Right lobe of liver (tissue), 6 donors: ENCODE data around the gene PCGF5. TPM values are rescaled to one million over a fixed set of nuclear protein-coding genes. Genes with fewer than 3 reads are reported as not detected.

Experiments used
- ATAC-seq, 4 donors: fragments of 200-7000 bp; cut with Tn5 transposase; one replicate each; pipeline ENCODE4 v1.9.1; 2020; ENCODE audit warnings: mild to moderate bottlenecking in 4 of 4, moderate library complexity in 4 of 4
- DNase-seq, 3 donors: peaks; one replicate each; pipeline ENCODE4 v3.0.0-alpha.2; 2020
- H3K27ac ChIP-seq, 3 donors: fragments of 200-600 bp; one replicate each; pipeline ENCODE4 v1.8.0; 2022
- H3K27me3 ChIP-seq, 2 donors: fragments of 200-600 bp; one replicate each; pipeline ENCODE4 v1.8.0; 2022
- H3K36me3 ChIP-seq, 4 donors: fragments of 200-600 bp; sonication (generic) in 1 of 4; one replicate each; pipeline versions ENCODE4 v1.5.1 to v1.8.0; 2017 to 2022; ENCODE audit warnings: control low read depth in 1 of 4
- H3K4me1 ChIP-seq, 4 donors: fragments of 200-600 bp; sonication (generic) in 1 of 4; one replicate each; pipeline versions ENCODE4 v1.5.1 to v1.8.0; 2017 to 2022; ENCODE audit warnings: control low read depth in 1 of 4
- H3K4me3 ChIP-seq, 3 donors: fragments of 200-600 bp; one replicate each; pipeline ENCODE4 v1.8.0; 2022
- H3K9me3 ChIP-seq, 4 donors: fragments of 200-600 bp; sonication (generic) in 1 of 4; one replicate each; pipeline versions ENCODE4 v1.5.1 to v1.8.0; 2017 to 2022; ENCODE audit warnings: control low read depth in 1 of 4
- CTCF ChIP-seq, 4 donors: fragments of 200-600 bp in 3 of 4; fragments of 450-650 bp in 1 of 4; IDR thresholded peaks; one replicate each; pipeline versions ENCODE4 v1.5.1 to v1.8.0; 2016 to 2022; ENCODE audit warnings: antibody characterized with exemption in 4 of 4, mild to moderate bottlenecking in 2 of 4
- POLR2A ChIP-seq: fragments of 450-650 bp; IDR thresholded peaks from one replicate; pipeline ENCODE4 v1.6.1; 2017; ENCODE audit warnings: antibody characterized with exemption, mild to moderate bottlenecking
- WGBS: methylation state at CpG from one replicate; pipeline ENCODE4 v1.1.6; 2018; ENCODE audit warnings: low coverage, low lambda C conversion rate; ENCODE audit not compliant: insufficient coverage; ENCODE audit errors: missing lambda C conversion rate; 5-methylcytosine and 5-hydroxymethylcytosine counted together
- intact Hi-C, 2 donors: fragments of 100-400 bp; cut with DNase I; formaldehyde crosslinking; loops; one replicate each; pipeline versions ENCODE4 v1.11.2 to v1.14.1; 2022
- total RNA-seq, 6 experiments: library from RNA; depleted of rRNA in 2 of 6; stranded (reverse); fragments of >200 nt in 2 of 6; fragmentation: NEBNext Ultra II Directional in 3 of 6; extraction: Animal tissue kit (Norgen Biotek cat#: 25700) in 3 of 6; gene quantifications; one replicate each; pipeline versions ENCODE4 v1.1.0 to v1.2.4, GENCODE V29; 2016 to 2023
- donor health status: DM: no; HTN: yes; CAD: no.
- donor health status: DM: no; HTN: no; CAD: no.
- donor health status: DM: no; HTN: no; CAD: no.
- donor health status: DM: no; HTN: yes; CAD: no.
- donor health status: DM: no; HTN: yes; CAD: no.

Gene PCGF5
- total RNA-seq, 6 experiments from 2014 or later, result 25.6 to 30.9 (median 30.0) TPM

GRCh38 chr10:91220954-91221675 lies 652 bp downstream of the PCGF5 start:
- peak; percentile 29 to 46 (median 42) for ATAC-seq
- peak overlapping the region; percentile 89 to 94 (median 94) for H3K27ac ChIP-seq
- no peaks in the 10 kb centered on the region for H3K27me3 ChIP-seq
- peak overlapping the region; percentile 69 to 94 (median 85) for H3K4me3 ChIP-seq
- peaks cover 0 to 17% (median 8%) of the 10 kb centered on the region in 4 donors for H3K4me1 ChIP-seq
- intact Hi-C loops, result loop anchor here in 1 of 2 donors (10.0 kb wide), 1 partner anchor 56 kb away; no protein-coding TSS in a partner anchor
- H3K36me3 ChIP-seq, result no peaks in the 10 kb centered on the region
- no peaks in the 10 kb centered on the region for H3K9me3 ChIP-seq
- DNase-seq, result peak in 2 of 3 donors; percentile 37 to 55
- TF ChIP-seq CTCF (IDR thresholded peaks at IDR 0.05) (no peak), POLR2A (no peak)
- WGBS, result 8% methylated on average over 10 of the region's 40 CpGs

DNA sequence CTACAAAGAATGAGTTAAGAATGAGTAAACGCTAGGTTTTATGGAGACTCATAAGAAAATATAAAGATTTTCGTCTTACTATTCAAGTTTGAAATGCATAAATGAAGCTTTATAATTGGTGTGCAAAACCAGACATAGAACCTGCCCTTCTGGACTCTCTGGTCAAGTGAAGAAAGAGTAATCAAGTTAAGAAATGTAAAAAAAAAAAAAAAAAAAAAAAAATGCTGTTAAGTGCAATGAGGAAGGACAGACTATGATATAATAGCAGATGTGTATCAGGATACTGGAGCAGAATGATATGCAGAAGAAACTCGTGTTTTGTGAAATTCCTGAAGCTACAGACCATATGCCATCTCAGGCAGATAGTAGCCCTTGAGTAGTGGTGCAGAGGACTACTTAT lies 5.6 kb downstream of the PCGF5 start:
- no peaks in the 10 kb centered on the region for H3K9me3 ChIP-seq
- H3K27me3 ChIP-seq, result no peaks in the 10 kb centered on the region
- H3K27ac ChIP-seq, result no peak overlapping the region
- ATAC-seq, result no peak
- H3K4me1 ChIP-seq, result peaks cover 0 to 8% (median 3%) of the 10 kb centered on the region in 4 donors
- intact Hi-C loops, result loop anchor here in 1 of 2 donors (10.0 kb wide), 1 partner anchor 61 kb away; no protein-coding TSS in a partner anchor
- peaks cover 0 to 4% (median 0%) of the 10 kb centered on the region in 4 donors for H3K36me3 ChIP-seq
- DNase-seq, result no peak
- TF ChIP-seq CTCF (IDR thresholded peaks at IDR 0.05) (no peak), POLR2A (no peak)
- 85% methylated on average over 3 of the region's 3 CpGs for WGBS
- H3K4me3 ChIP-seq, result no peak overlapping the region

DNA sequence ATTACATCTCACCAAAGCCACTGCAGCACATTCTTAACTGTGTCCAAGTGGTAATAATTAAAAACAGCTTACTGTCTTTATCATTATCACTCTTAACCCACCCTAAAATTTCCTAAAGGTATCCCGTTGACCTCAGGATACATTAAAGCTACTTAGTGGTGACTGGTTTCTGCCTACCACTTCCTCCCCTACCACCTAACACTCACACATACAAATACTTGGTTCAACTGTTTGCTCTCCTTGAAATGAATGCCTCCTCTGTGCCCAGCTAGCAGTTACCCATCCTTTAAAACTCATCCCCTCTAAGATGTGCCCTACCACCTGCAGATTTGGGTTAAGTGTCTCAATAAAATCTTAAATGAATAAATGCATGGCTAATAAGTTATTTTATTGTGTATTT lies 7.1 kb downstream of the PCGF5 start:
- Histone ChIP-seq H3K27ac (no peak overlapping the region), H3K4me1 (no peaks in the 10 kb centered on the region), H3K9me3 (no peaks in the 10 kb centered on the region), H3K36me3 (peaks cover 0 to 4% (median 0%) of the 10 kb centered on the region in 4 donors), H3K4me3 (no peak overlapping the region), H3K27me3 (no peaks in the 10 kb centered on the region)
- no peak for TF ChIP-seq CTCF (IDR thresholded peaks at IDR 0.05)
- TF ChIP-seq POLR2A, result no peak
- ATAC-seq (no peak), DNase-seq (no peak)
- intact Hi-C loops, result loop anchor here in 1 of 2 donors (10.0 kb wide), 1 partner anchor 63 kb away; no protein-coding TSS in a partner anchor
- 67% methylated on average over 1 of the region's 1 CpG for WGBS

DNA sequence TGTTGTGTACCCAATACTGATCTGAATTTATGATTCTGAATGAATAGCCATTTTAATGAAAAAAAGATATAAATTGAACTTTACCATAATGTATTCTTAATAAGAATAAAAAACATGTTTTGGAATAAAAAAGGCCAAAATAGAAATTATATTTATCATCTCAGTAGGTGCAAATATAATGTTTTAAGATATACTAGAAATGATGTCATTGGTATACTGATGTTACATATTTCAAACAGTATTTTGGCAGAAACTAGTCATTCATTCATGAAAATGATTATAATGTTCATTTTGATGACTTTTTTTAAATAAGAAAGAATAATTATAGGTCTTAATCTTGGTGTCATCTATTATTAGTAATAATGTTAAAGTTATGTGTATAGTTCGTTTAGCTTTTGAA lies 9.2 kb downstream of the PCGF5 start:
- Histone ChIP-seq H3K9me3 (no peaks in the 10 kb centered on the region), H3K36me3 (peaks cover 0 to 4% (median 0%) of the 10 kb centered on the region in 4 donors), H3K4me1 (no peaks in the 10 kb centered on the region), H3K27ac (no peak overlapping the region), H3K4me3 (no peak overlapping the region), H3K27me3 (no peaks in the 10 kb centered on the region)
- intact Hi-C loops, result loop anchor here in 1 of 2 donors (10.0 kb wide), 1 partner anchor 65 kb away; no protein-coding TSS in a partner anchor
- 63% methylated on average over 1 of the region's 1 CpG for WGBS
- no peak for TF ChIP-seq POLR2A
- no peak for TF ChIP-seq CTCF (IDR thresholded peaks at IDR 0.05)
- ATAC-seq (no peak), DNase-seq (no peak)
